ENCODE measurements around the gene TRIM8. TPM values are rescaled to one million over a fixed set of nuclear protein-coding genes. Genes with fewer than 3 reads are reported as not detected.

The TRIM8 gene
- total RNA-seq, 1 experiment from 2014 or later: 37.0 TPM

GRCh38 chr10:102645388-102645740 is 1.1 kb downstream of the TRIM8 start:
- Histone ChIP-seq H3K4me2 (ENCODE audit: insufficient read depth, insufficient read length, low read length) (peak overlapping the region; percentile 77), H3K79me1 (ENCODE audit: insufficient read depth, low read depth, low read length, poor library complexity, severe bottlenecking) (no peaks in the 10 kb centered on the region), H2BK15ac (ENCODE audit: low read depth, low read length) (no peak overlapping the region), H3K27me3 (ENCODE audit: insufficient read depth, low read length) (no peaks in the 10 kb centered on the region), H3K9ac (ENCODE audit: extremely low read depth, insufficient read length, low read length) (peak overlapping the region; percentile 58), H3K4me1 (ENCODE audit: insufficient read depth, low read length) (peaks cover 5% of the 10 kb centered on the region; the same call in 1 of the 2 replicates), H2BK12ac (ENCODE audit: insufficient read length, low read depth, low read length) (no peak overlapping the region), H4K5ac (ENCODE audit: insufficient read length, low read depth, low read length) (no peak overlapping the region), H2BK120ac (ENCODE audit: low read depth, low read length, poor library complexity, severe bottlenecking) (no peak overlapping the region), H2AK5ac (ENCODE audit: insufficient read length, low read length) (no peak overlapping the region), H3K18ac (ENCODE audit: insufficient read length, low read depth, low read length) (no peak overlapping the region), H3K23me2 (ENCODE audit: insufficient read length, low read depth, low read length, poor library complexity, severe bottlenecking) (peaks cover 28% of the 10 kb centered on the region), H3T11ph (ENCODE audit: low read length) (no peak overlapping the region), H4K20me1 (ENCODE audit: control insufficient read depth, insufficient read depth, insufficient read length) (peaks cover 3% of the 10 kb centered on the region), H3K27ac (ENCODE audit: insufficient read length, low read depth, low read length) (no peak overlapping the region), H3K23ac (ENCODE audit: insufficient read length, low read depth, low read length) (no peak overlapping the region), H2BK5ac (ENCODE audit: insufficient read length, low read length) (no peak overlapping the region), H3K79me2 (ENCODE audit: insufficient read depth, low read length) (peaks cover 19% of the 10 kb centered on the region; the same call in 1 of the 2 replicates), H2AFZ (ENCODE audit: low read length) (no peak overlapping the region), H3K4ac (ENCODE audit: low read depth, low read length) (no peak overlapping the region), H3K56ac (ENCODE audit: insufficient read length, low read depth, low read length) (no peak overlapping the region), H4K91ac (ENCODE audit: insufficient read length, low read depth, low read length) (no peak overlapping the region), H2BK20ac (ENCODE audit: low read depth, low read length, poor library complexity, severe bottlenecking) (no peak overlapping the region), H3K9me3 (ENCODE audit: control insufficient read depth, low read depth, low read length) (no peaks in the 10 kb centered on the region), H3K14ac (ENCODE audit: insufficient read depth, low read length) (0 out of 2 replicates have a peak overlapping the region, but pooled peaks have one; percentile 54), H4K8ac (replicated peaks; ENCODE audit: insufficient read length, low read depth, low read length) (no peak overlapping the region)
- Mint-ChIP-seq H3K27me3 (ENCODE audit: low read depth) (no peaks in the 10 kb centered on the region), H3K9me3 (no peaks in the 10 kb centered on the region; a peak in 1 of 5 replicates), H3K36me3 (ENCODE audit: insufficient read depth in 1 of 3, low read depth in 3 of 3) (peaks cover 0 to 4% (median 0%) of the 10 kb centered on the region in 3 experiments; a peak in 2 of 7 replicates), H3K4me3 (peak overlapping the region; percentile 93 to 97), H3K4me1 (peaks cover 48 to 51% of the 10 kb centered on the region in 2 experiments), H3K27ac (peak overlapping the region in 2 of 3 experiments; percentile 88 to 91; a peak in 4 of 7 replicates)
- DNase-seq: no peak
- no CpG with 5 or more reads among the region's 12 CpGs for WGBS (ENCODE audit: extremely low coverage, insufficient read length, low lambda C conversion rate)
- TF ChIP-seq CTCF (conservative IDR thresholded peaks at IDR 0.05): no peak

All from H9 (cell line).